Suprapubic skin (tissue), 4 donors: Measurements from ENCODE around the gene MED15.

Experiments used
- POLR2A ChIP-seq, 2 donors: fragments of 450-650 bp; IDR thresholded peaks; one replicate each; pipeline ENCODE4 v1.6.1; 2017; ENCODE audit warnings: antibody characterized with exemption in 2 of 2, mild to moderate bottlenecking in 2 of 2, moderate library complexity in 2 of 2
- POLR2AphosphoS5 ChIP-seq, 3 donors: sonication (generic); formaldehyde crosslinking; IDR thresholded peaks; one replicate each; pipeline ENCODE4 v1.6.1; 2017; ENCODE audit warnings: antibody characterized with exemption in 3 of 3
- TF ChIP-seq, protein P1 (sequence below), 2 donors: fragments of 200-600 bp in 1 of 2; fragments of 450-650 bp in 1 of 2; sonication (generic) in 1 of 2; IDR thresholded peaks; one replicate each; pipeline ENCODE4 v1.5.1; 2016 to 2019; ENCODE audit warnings: antibody characterized with exemption in 2 of 2, mild to moderate bottlenecking in 1 of 2, moderate library complexity in 1 of 2

GRCh38 chr22:20571078-20571503 is 63.7 kb downstream of the MED15 start:
- TF ChIP-seq, protein P1, sequence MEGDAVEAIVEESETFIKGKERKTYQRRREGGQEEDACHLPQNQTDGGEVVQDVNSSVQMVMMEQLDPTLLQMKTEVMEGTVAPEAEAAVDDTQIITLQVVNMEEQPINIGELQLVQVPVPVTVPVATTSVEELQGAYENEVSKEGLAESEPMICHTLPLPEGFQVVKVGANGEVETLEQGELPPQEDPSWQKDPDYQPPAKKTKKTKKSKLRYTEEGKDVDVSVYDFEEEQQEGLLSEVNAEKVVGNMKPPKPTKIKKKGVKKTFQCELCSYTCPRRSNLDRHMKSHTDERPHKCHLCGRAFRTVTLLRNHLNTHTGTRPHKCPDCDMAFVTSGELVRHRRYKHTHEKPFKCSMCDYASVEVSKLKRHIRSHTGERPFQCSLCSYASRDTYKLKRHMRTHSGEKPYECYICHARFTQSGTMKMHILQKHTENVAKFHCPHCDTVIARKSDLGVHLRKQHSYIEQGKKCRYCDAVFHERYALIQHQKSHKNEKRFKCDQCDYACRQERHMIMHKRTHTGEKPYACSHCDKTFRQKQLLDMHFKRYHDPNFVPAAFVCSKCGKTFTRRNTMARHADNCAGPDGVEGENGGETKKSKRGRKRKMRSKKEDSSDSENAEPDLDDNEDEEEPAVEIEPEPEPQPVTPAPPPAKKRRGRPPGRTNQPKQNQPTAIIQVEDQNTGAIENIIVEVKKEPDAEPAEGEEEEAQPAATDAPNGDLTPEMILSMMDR (IDR thresholded peaks at IDR 0.05) = no peak
- TF ChIP-seq POLR2AphosphoS5 (IDR thresholded peaks at IDR 0.05) (no peak), POLR2A (IDR thresholded peaks at IDR 0.05) (no peak)
